IMR-90 (cell line): ENCODE measurements around the gene ALK.

Experiments used
- CEBPB ChIP-seq: IDR thresholded peaks from 2 replicates; pipeline ENCODE4 v1.6.1; 2012; ENCODE audit warnings: low read depth, low read length, improper control_type of control experiment
- CHD1 ChIP-seq: IDR thresholded peaks from 2 replicates; pipeline ENCODE4 v1.6.1; 2012; ENCODE audit warnings: low read depth, low read length, improper control_type of control experiment
- MAFK ChIP-seq: IDR thresholded peaks from 2 replicates; pipeline ENCODE4 v1.6.1; 2012; ENCODE audit warnings: low read depth, low read length, improper control_type of control experiment
- MAZ ChIP-seq: IDR thresholded peaks from 2 replicates; pipeline ENCODE4 v1.6.1; 2012; ENCODE audit warnings: low read depth, mild to moderate bottlenecking, low read length, improper control_type of control experiment, moderate library complexity, borderline replicate concordance
- MXI1 ChIP-seq: IDR thresholded peaks from 2 replicates; pipeline ENCODE4 v1.6.1; 2012; ENCODE audit warnings: low read depth, mild to moderate bottlenecking, low read length, moderate library complexity, borderline replicate concordance
- POLR2A ChIP-seq: IDR thresholded peaks from 2 replicates; pipeline ENCODE4 v1.6.1; 2012; ENCODE audit warnings: mild to moderate bottlenecking, low read depth, low read length
- RAD21 ChIP-seq: IDR thresholded peaks from 2 replicates; pipeline ENCODE4 v1.6.1; 2012; ENCODE audit warnings: low read length, improper control_type of control experiment
- RFX5 ChIP-seq: IDR thresholded peaks from 2 replicates; pipeline ENCODE4 v1.8.0; 2012; ENCODE audit warnings: low read depth, mild to moderate bottlenecking, low read length, moderate library complexity
- SMC3 ChIP-seq: fragments of 150-350 bp; IDR thresholded peaks from 2 replicates; pipeline ENCODE4 v1.6.1; 2016; ENCODE audit warnings: low read depth, mild to moderate bottlenecking, antibody characterized with exemption, low read length, moderate library complexity
- TF ChIP-seq, protein P1 (sequence below): conservative IDR thresholded peaks from 2 replicates; pipeline ENCODE4 v1.5.1; 2012; ENCODE audit warnings: mild to moderate bottlenecking, low read depth, low read length, improper control_type of control experiment
- TF ChIP-seq, protein P2 (sequence below): fragments of 150-350 bp; IDR thresholded peaks from 2 replicates; pipeline ENCODE4 v1.6.1; 2017; ENCODE audit warnings: mild to moderate bottlenecking, antibody characterized with exemption, low read length, low read depth

DNA sequence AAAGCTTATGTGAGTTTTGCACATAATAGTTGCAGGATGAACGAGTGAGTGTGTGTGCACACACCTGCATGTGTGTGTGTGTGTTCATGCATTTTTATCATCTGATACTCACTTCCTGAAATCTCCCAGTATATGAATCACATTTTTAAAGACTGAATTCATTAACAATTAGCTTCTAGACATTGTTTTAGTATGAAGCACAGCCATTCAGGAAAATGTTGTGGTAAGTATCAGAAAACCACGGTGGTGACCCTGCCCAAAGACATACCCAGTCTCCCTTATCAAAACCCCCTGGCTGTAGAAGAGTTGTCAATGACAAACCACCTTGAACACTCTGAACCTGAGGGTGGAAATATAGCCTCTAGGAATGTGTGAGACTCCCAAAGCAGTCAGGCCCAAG, 220.8 kb downstream of the ALK start:
- TF ChIP-seq, protein P1, sequence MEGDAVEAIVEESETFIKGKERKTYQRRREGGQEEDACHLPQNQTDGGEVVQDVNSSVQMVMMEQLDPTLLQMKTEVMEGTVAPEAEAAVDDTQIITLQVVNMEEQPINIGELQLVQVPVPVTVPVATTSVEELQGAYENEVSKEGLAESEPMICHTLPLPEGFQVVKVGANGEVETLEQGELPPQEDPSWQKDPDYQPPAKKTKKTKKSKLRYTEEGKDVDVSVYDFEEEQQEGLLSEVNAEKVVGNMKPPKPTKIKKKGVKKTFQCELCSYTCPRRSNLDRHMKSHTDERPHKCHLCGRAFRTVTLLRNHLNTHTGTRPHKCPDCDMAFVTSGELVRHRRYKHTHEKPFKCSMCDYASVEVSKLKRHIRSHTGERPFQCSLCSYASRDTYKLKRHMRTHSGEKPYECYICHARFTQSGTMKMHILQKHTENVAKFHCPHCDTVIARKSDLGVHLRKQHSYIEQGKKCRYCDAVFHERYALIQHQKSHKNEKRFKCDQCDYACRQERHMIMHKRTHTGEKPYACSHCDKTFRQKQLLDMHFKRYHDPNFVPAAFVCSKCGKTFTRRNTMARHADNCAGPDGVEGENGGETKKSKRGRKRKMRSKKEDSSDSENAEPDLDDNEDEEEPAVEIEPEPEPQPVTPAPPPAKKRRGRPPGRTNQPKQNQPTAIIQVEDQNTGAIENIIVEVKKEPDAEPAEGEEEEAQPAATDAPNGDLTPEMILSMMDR: no peak
- TF ChIP-seq MAFK: no peak
- no peak for TF ChIP-seq POLR2A
- no peak for TF ChIP-seq RAD21
- TF ChIP-seq MAZ: no peak
- TF ChIP-seq RFX5: no peak
- TF ChIP-seq MXI1: no peak
- TF ChIP-seq CEBPB: no peak
- TF ChIP-seq, protein P2, sequence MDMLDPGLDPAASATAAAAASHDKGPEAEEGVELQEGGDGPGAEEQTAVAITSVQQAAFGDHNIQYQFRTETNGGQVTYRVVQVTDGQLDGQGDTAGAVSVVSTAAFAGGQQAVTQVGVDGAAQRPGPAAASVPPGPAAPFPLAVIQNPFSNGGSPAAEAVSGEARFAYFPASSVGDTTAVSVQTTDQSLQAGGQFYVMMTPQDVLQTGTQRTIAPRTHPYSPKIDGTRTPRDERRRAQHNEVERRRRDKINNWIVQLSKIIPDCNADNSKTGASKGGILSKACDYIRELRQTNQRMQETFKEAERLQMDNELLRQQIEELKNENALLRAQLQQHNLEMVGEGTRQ: no peak
- no peak for TF ChIP-seq SMC3
- TF ChIP-seq CHD1: no peak
